GM18858 (cell line): ENCODE data around the gene SLC11A1.

Experiments used
- ATAC-seq: cut with Tn5 transposase; IDR thresholded peaks from one replicate; pipeline ENCODE4 v1.9.1; 2021; ENCODE audit not compliant: unreplicated experiment

SLC11A1 gene

DNA sequence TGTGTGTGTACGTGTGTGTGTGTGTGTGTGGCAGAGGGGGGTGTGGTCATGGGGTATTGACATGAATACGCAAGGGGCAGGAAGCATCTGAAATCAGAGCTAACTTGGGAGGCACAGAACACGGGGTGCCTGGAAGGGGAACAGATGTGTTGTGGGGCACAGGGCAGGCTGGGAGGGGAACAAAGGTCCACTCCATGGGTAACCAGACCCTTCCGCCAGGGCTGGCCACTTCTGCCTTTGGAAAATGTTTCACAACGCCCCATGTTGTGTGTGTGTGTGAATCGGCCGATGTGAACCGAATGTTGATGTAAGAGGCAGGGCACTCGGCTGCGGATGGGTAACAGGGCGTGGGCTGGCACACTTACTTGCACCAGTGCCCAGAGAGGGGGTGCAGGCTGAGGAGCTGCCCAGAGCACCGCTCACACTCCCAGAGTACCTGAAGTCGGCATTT is at the start of gene SLC11A1:
TSS of gene SLC11A1 (plus strand) at position 358 of the 451 bp plus-strand sequence. CDS start 96 bp downstream, outside the sequence.
- ATAC-seq: no peak

- ATAC-seq: no peak
Observed at GRCh38 chr2:218332288-218332687, 49.8 kb upstream of the SLC11A1 start.

DNA sequence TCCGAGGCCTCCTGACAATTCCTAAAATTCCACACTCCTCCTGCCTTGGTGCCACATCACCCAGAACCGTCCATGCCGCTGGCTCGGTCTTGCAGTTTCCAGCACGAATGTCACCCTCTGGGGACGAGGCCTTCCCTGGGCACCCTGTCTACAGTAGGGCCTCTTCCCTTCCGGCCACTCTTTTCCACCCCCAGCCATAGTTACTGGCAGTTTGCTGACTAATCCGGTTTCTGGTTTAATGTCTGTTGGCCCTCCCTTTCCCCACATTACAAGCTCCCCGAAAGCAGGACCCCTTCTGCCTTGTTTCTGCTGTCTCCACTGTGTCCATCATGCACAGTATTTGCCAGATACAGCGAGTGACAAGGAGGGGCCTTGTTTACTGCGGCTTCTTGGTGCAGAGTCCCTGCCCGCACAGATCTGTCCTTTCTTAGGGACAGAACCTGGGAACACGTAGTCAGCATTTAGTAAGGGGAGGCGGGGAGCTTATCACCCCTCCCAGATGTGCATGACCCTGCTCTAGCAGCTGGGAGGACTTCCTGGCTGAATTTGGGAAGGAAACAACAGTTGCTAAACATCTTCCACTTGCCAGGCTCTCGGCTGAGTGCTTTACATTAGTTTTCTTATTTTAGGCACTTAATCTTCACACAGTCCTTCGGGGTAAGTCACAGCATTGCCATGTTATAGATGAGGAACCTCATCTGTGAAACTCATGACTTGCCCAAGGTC is 49.0 kb upstream of the SLC11A1 start:
- ATAC-seq: no peak

GRCh38 chr2:218334531-218334930 is 47.5 kb upstream of the SLC11A1 start:
- no peak for ATAC-seq

DNA sequence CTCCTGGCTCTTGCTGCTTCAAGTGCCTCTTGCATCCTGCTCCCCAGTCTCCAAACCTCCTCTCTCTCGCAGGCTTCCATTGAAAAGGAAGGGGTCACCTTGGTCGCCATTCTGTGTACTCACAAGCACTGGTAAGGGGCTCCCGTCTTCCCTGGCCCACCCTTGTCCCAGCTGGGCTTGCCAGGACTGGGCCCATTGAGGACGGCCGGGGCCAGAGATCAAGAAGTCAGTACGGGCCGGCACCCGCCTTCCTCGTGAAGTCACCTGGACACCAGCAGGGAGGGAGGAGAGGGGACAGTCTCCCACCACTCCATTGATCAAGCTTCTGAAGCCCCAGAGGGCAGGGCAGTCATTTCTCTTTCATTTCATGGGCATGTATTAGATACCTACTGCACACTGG is 41.4 kb upstream of the SLC11A1 start:
- ATAC-seq: no peak

GRCh38 chr2:218341381-218341780 is 40.7 kb upstream of the SLC11A1 start:
- ATAC-seq: no peak

DNA sequence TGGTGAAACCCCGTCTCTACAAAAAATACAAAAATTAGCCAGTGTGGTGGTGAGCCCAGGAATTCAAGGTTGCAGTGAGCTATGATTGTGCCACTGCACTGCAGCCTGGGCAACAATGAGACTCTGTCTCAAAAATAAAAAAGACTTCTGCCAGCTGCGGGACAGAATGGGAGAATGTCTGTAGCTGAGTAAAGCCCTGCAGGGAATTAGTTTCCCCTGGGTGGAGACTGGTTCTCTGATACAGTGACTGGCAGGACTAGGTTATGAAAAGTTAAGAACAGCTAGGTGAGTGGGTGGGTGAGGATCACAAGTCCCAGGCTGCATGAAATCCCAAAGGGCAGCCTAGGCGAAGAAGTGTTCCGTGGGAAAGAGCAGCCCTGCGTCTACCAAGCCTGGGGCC is 39.2 kb upstream of the SLC11A1 start:
- ATAC-seq: no peak

DNA sequence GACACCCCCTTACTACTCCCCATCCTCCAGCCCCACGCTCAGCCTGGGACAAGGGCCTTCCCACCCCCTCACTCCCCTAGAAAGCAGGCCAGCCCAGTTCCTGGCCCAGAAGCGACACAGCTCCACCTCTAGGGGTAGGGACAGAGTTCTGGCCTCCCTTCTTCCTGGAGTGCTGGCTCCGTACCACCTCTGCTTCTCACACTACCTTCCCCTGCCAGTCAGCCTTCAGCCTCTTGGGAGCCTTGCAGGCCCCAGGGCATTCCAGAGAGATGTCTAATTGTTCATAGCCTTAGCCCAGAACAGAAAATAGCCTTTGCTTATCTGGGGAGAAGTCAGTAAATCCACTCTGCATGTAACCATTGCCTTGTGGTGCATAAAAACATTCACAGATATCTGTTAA is 38.5 kb upstream of the SLC11A1 start:
- ATAC-seq: no peak

DNA sequence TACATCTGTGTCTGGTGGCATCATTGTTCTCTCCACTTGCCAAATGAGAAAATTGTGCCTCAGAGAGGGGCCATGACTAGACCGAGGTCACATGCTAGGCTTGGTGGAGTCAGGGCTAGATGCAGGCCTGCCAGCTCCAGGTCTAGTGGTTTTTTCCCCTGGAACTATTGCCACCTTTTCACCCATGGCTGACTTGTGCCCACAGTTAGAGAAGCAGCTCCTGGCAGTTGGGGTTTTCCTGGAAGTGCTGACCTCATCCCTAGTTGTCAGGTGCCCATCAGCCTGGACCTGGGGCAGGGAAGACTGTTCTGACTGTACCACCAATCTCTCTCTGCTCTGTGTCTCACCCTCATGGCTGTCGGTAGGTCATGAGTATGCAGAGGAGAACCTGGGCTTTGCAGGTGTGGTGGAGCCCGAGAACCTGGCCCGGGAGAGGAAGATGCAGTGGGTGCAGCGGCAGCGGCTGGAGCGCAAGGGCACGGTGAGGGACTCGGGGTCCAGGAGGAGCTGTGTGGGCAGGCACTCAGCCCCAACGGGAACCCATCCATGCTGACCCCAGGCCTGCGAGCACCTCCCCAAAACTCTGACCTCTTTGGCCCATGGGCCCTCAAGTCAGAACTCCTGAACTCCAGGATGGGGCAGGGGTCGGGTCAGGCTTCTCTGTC is 37.9 kb upstream of the SLC11A1 start:
- no peak for ATAC-seq

DNA sequence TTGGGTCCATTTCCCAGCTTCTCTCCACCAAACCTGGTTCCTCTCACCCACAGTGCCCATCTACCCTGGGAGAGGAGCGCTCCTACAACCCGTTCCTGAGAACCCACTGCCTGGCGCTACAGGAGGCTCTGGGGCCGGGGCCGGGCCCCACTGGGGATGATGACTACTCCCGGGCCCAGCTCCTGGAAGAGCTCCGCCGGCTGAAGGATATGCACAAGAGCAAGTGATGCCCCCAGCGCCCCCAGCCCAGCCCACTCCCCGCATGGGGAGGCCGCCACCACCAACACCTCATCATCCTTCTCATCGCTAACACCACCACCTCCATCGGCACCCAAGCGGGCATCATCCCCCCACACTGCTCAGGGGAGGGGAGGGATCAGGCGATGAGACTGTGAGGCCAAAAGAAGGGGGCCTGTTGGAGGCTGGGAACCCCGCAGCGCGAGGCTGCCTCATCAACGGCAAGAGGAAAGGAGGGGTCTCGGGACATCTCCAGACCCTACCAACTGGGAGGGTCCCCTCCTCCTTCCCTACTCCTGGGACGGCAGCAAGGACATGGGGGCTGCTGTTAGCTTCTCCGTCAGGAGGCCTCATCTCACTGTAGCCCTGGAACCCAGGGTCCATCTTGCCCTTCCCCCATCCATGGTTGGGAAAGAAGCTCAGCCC is 37.2 kb upstream of the SLC11A1 start:
- ATAC-seq: no peak

DNA sequence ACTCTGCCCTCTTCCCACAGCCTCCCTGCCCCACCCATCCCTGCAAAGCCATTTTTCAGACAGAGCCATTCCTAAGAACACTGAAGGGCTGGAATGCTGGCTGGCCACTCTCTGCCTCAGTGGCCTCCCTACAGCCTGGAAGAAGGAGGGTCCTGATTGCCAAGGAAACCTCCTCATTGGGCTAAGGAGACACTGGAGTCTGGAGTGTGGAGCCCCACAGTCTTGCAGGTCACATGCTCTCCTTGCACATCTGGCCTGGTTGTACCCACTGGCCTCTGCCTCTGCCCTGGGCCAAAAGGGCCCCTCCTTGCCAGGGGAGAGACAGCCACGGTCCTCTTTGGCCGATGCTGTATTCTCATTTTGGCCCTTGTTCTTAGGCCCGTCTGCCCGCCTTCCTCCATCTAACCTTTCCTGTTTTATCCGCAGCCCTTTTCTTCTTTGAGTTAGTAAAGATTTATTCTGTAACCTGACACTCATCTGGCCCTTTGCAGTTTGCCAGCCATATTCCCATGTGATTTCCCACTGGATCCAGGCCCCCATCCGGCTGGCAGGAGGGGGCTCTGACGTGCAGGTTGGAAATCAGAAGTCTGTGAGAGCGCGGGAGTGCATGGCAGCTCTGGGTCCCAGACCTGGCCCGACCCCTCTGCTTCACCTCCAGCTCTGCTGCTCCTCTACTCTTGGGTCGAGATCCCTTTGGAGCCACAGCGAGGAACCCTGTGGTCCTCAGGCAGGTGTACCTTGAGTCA is 36.4 kb upstream of the SLC11A1 start:
- ATAC-seq: no peak

DNA sequence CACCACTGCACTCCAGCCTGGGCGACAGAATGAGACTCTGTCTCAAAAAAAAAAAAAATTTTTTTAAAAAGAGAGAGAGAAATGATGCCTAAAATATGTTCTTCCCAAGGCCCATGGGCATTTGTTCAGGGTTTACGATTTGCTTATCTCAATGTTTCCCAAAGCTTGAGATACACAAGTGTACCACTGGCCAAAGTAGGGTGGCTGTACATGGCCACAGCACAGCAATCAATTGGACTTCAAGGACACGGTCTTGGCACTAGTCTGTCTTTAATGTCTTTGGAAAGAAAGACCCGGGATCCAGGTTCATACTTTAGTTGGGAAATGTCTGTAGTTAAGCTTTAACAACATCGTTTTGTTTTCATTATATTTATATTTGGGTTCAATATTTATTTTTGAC is 34.9 kb upstream of the SLC11A1 start:
- no peak for ATAC-seq

GRCh38 chr2:218354045-218354444 is 28.0 kb upstream of the SLC11A1 start:
- no peak for ATAC-seq

DNA sequence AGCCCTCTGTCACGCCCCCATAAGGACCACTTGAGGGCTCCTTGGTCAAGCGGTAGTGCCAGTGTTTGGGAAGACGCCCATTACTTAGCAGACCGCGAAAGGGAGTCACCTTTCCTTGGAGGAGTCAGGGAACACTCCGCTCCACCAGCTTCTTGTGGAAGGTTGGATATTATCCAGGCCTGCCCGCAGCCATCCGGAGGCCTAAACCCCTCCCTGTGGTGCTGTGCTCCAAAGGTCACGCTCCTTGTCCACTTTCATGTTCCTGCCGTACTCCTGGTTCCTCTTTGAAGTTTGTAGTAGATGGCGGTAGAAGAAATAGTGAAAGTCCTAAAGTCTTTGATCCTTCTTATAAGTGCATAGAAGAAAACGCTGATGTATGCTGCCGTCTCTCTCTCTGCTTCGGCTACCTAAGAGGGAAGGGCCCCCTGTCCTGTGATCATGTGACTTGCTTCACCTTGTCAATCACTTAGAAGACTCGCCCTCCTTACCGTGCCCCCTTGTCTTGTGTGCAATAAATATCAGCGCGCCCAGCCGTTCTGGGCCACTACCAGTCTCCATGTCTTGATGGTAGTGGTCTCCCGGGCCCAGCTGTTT is 27.1 kb upstream of the SLC11A1 start:
- no peak for ATAC-seq

- ATAC-seq: no peak
Observed at GRCh38 chr2:218357236-218358177, 24.6 kb upstream of the SLC11A1 start.

- no peak for ATAC-seq
Observed at GRCh38 chr2:218360453-218360852, 21.6 kb upstream of the SLC11A1 start.

DNA sequence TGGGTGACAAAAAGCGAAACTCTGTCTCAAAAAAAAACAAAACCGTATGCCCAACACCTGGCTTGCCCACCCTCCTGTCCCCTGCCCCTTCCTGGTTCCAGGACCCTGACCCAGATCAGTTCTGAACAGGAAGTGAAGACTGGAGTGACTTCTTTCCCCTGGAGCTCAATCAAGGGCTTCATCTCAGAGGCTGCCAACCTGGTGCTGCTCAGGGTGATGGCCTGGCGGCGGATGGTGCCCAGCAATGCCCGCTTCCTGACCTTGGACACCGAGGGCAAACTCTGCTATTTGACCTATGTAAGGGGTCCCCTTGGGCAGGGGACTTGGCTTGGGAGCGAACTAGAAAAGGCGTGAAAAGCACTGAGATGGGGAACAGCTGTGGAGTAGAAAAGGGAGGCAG is 19.5 kb upstream of the SLC11A1 start:
- no peak for ATAC-seq

DNA sequence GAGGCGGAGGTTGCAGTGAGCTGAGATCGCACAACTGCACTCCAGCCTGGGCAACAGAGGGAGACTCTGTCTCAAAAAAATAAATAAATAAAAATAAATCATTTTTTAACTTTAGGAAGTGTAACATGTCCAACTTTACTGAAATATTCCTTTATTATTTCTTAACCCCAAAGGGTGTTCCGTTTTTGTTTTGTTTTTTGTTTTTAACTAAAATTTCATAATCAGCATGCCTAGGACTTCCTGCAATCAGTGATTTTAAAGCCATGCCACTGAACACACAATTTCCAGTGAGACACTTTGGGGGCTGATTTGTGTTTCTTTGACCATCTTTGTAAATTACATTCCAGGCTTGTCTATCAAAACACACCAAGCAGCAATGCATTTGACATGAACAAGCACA is 18.3 kb upstream of the SLC11A1 start:
- ATAC-seq: no peak

- ATAC-seq: no peak
Observed at GRCh38 chr2:218364196-218364595, 17.9 kb upstream of the SLC11A1 start.
